ENCODE results near the gene PLVAP.

PLVAP gene

GRCh38 chr19:17357724-17358123 is 19.4 kb downstream of the PLVAP start (continued):
- no peak for TF ChIP-seq ZNF362 (tag by site-specific recombination; IDR thresholded peaks at IDR 0.05)

- ChIA-PET POLR2A (no interaction called here), CTCF (interaction anchor here (1.4 to 1.7 kb wide), 2 partner anchors 8 to 29 kb away, joined by 3 to 7 read pairs; no protein-coding TSS in a partner anchor)
- Histone ChIP-seq H3K4me3 (ENCODE audit: low read depth, low read length) (no peak overlapping the region), H3K9me3 (ENCODE audit: control insufficient read depth, insufficient read depth, low read depth, low read length) (no peaks in the 10 kb centered on the region), H3K36me3 (ENCODE audit: control insufficient read depth in 2 of 2, insufficient read depth in 1 of 2, low read length in 2 of 2) (no peaks in the 10 kb centered on the region), H3K4me1 (ENCODE audit: control insufficient read depth, insufficient read depth, low read length) (no peaks in the 10 kb centered on the region), H3K27ac (ENCODE audit: extremely low read depth, low read depth, low read length) (no peak overlapping the region)
- peak; percentile 71 for TF ChIP-seq PRDM1 (tag by site-specific recombination; IDR thresholded peaks at IDR 0.05)
- TF ChIP-seq SALL2 (tag by site-specific recombination; IDR thresholded peaks at IDR 0.05; ENCODE audit: borderline replicate concordance), result no peak
- TF ChIP-seq ZNF121 (tag by site-specific recombination; IDR thresholded peaks at IDR 0.05), result peak; percentile 65
Measured at GRCh38 chr19:17357078-17357666, 20.0 kb downstream of the PLVAP start.

GRCh38 chr19:17353386-17353785 is 23.8 kb downstream of the PLVAP start:
- Histone ChIP-seq H3K4me1 (ENCODE audit: control insufficient read depth, insufficient read depth, low read length) (no peaks in the 10 kb centered on the region), H3K36me3 (ENCODE audit: control insufficient read depth in 2 of 2, insufficient read depth in 1 of 2, low read length in 2 of 2) (no peaks in the 10 kb centered on the region), H3K4me3 (ENCODE audit: low read depth, low read length) (no peak overlapping the region), H3K9me3 (ENCODE audit: control insufficient read depth, insufficient read depth, low read depth, low read length) (no peaks in the 10 kb centered on the region), H3K27ac (ENCODE audit: extremely low read depth, low read depth, low read length) (no peak overlapping the region)
- no peak for TF ChIP-seq YY2 (tag by site-specific recombination; IDR thresholded peaks at IDR 0.05)
- no peak for TF ChIP-seq ZNF37A (tag by site-specific recombination; IDR thresholded peaks at IDR 0.05)
- TF ChIP-seq ZNF670 (tag by site-specific recombination; IDR thresholded peaks at IDR 0.05; ENCODE audit: low read depth), result no peak
- TF ChIP-seq ZNF174 (tag by site-specific recombination; IDR thresholded peaks at IDR 0.05), result no peak
- no peak for TF ChIP-seq PRDM4 (tag by site-specific recombination; IDR thresholded peaks at IDR 0.05)
- TF ChIP-seq AEBP2 (tag by site-specific recombination; IDR thresholded peaks at IDR 0.05; ENCODE audit: borderline replicate concordance), result no peak
- TF ChIP-seq ZBTB20 (tag by site-specific recombination; IDR thresholded peaks at IDR 0.05), result no peak
- TF ChIP-seq HOXD13 (CRISPR knock-in tag; IDR thresholded peaks at IDR 0.05; ENCODE audit: borderline replicate concordance), result no peak
- no peak for TF ChIP-seq ZNF747 (tag by site-specific recombination; IDR thresholded peaks at IDR 0.05)
- no peak for TF ChIP-seq ZNF626 (tag by site-specific recombination; IDR thresholded peaks at IDR 0.05)
- TF ChIP-seq ZNF658 (tag by site-specific recombination; IDR thresholded peaks at IDR 0.05), result no peak
- no peak for TF ChIP-seq ZNF624 (tag by site-specific recombination; IDR thresholded peaks at IDR 0.05)
- ChIA-PET POLR2A (no interaction called here), CTCF (no interaction called here)

Data from HEK293 (cell line).